Ovary (tissue), 9 donors: ENCODE results near the gene FBXL5. TPM values are rescaled to one million over a fixed set of nuclear protein-coding genes. Genes with fewer than 3 reads are reported as not detected.

Experiments
- DNase-seq, 5 donors: peaks; one replicate each; pipeline ENCODE4 v3.0.0-alpha.2; 2019 to 2020
- H3K27ac ChIP-seq, 2 donors: fragments of 200-600 bp; one replicate each; pipeline versions ENCODE4 v1.5.1 to v1.8.0; 2019 to 2022
- H3K27me3 ChIP-seq: fragments of 200-600 bp; one replicate; pipeline ENCODE4 v1.8.0; 2022
- H3K36me3 ChIP-seq: fragments of 200-600 bp; sonication (generic); one replicate; pipeline ENCODE4 v1.5.1; 2019
- H3K4me1 ChIP-seq: one replicate; pipeline ENCODE4 v1.8.1; 2013; ENCODE audit warnings: mild to moderate bottlenecking, moderate library complexity; ENCODE audit not compliant: insufficient read depth
- H3K4me3 ChIP-seq: fragments of 200-600 bp; sonication (generic); one replicate; pipeline ENCODE4 v1.5.1; 2017
- H3K9me3 ChIP-seq, 2 donors: fragments of 200-600 bp in 1 of 2; sonication (generic) in 1 of 2; one replicate each; pipeline versions ENCODE4 v1.5.1 to v1.8.1; 2013 to 2019; ENCODE audit warnings: mild to moderate bottlenecking in 1 of 2, moderate library complexity in 1 of 2
- CTCF ChIP-seq, 3 donors: fragments of 450-650 bp in 2 of 3; fragments of 200-600 bp in 1 of 3; IDR thresholded peaks; one replicate each; pipeline versions ENCODE4 v1.5.1 to v1.8.0; 2016 to 2022; ENCODE audit warnings: antibody characterized with exemption in 3 of 3, mild to moderate bottlenecking in 1 of 3
- EP300 ChIP-seq: sonication (generic); formaldehyde crosslinking; IDR thresholded peaks from one replicate; pipeline ENCODE4 v1.6.1; 2017; ENCODE audit warnings: antibody characterized with exemption
- POLR2A ChIP-seq: fragments of 450-650 bp; IDR thresholded peaks from one replicate; pipeline ENCODE4 v1.6.1; 2017; ENCODE audit warnings: antibody characterized with exemption, mild to moderate bottlenecking, moderate library complexity
- WGBS, 3 donors: extraction: QIAGEN DNeasy Blood & Tissue Kit in 1 of 3; methylation state at CpG; one replicate each; pipeline versions ENCODE4 v1.1.5 to v1.1.7; 2013 to 2017; 5-methylcytosine and 5-hydroxymethylcytosine counted together
- intact Hi-C, 4 donors: fragments of 100-400 bp; cut with DNase I; formaldehyde crosslinking; loops; one replicate each; pipeline versions ENCODE4 v1.11.0 to v1.15.1; 2022 to 2023
- polyA plus RNA-seq, 2 donors: library from polyadenylated mRNA; stranded (reverse); fragments of 200-250 nt in 1 of 2; fragments of 350-450 nt in 1 of 2; fragmentation: Illumina TruSeq in 1 of 2; extraction: RNeasy Lipid Tissue Mini Kit (QIAGEN cat#74804) in 1 of 2; gene quantifications; one replicate each; pipeline ENCODE4 v1.2.3, GENCODE V29; 2013 to 2014
- total RNA-seq, 7 donors: library from RNA; depleted of rRNA in 2 of 7; stranded (reverse); fragments of >200 nt in 2 of 7; fragmentation: NEBNext Ultra II Directional in 3 of 7; extraction: Animal tissue kit (Norgen Biotek cat#: 25700) in 3 of 7; gene quantifications; one replicate each; pipeline versions ENCODE4 v1.1.0 to v1.2.4, GENCODE V29; 2016 to 2023
- donor health status: DM: no; HTN: no; CAD: no; lungs with moderate emphysema.
- donor health status: DM: no; HTN: no; CAD: no.
- donor health status: Bipolar disorder and iron deficiency.
- donor health status: DM: yes; HTN: yes; CAD: no.
- donor health status: DM: no; HTN: no; CAD: no.
- donor health status: DM: yes; HTN: yes; CAD: no.

FBXL5 gene
- total and polyA plus RNA-seq, 9 donors = 68.7 to 104 (median 90.4) TPM

- H3K4me1 ChIP-seq = peaks cover 5% of the 10 kb centered on the region
- 0 to 1% (median 0%) methylated on average over 7 of the region's 7 CpGs for WGBS, 3 donors
- no peak for TF ChIP-seq EP300
- H3K27me3 ChIP-seq = no peaks in the 10 kb centered on the region
- peak overlapping the region; percentile 83 to 100 for H3K27ac ChIP-seq
- H3K36me3 ChIP-seq = no peaks in the 10 kb centered on the region
- intact Hi-C loops = loop anchor here in 3 of 4 donors (2.0 to 10.0 kb wide), 3 partner anchors 179 to 651 kb away; partner anchors contain the start of gene CPEB2 (in 2 of the 3)
- no peaks in the 10 kb centered on the region for H3K9me3 ChIP-seq
- peak in 1 of 5 donors; percentile 23 for DNase-seq
- peak overlapping the region; percentile 61 for H3K4me3 ChIP-seq
Observed at GRCh38 chr4:15653864-15654592, 1.1 kb downstream of the FBXL5 start.

GRCh38 chr4:15653420-15653819 lies 1.7 kb downstream of the FBXL5 start:
- TF ChIP-seq EP300 = no peak
- TF ChIP-seq CTCF (IDR thresholded peaks at IDR 0.05) = no peak
- H3K9me3 ChIP-seq = no peaks in the 10 kb centered on the region
- no peak for DNase-seq
- peak overlapping the region; percentile 40 to 100 for H3K27ac ChIP-seq
- intact Hi-C loops = loop anchor here in 3 of 4 donors (10.0 kb wide), 2 partner anchors 179 to 649 kb away; partner anchors contain the start of gene CPEB2 (in 1 of the 3)
- H3K4me3 ChIP-seq = peak overlapping the region; percentile 61
- no peaks in the 10 kb centered on the region for H3K27me3 ChIP-seq
- WGBS, 3 donors = 0 to 7% (median 3%) methylated on average over 4 of the region's 4 CpGs
- peaks cover 7% of the 10 kb centered on the region for H3K4me1 ChIP-seq
- no peaks in the 10 kb centered on the region for H3K36me3 ChIP-seq

DNA sequence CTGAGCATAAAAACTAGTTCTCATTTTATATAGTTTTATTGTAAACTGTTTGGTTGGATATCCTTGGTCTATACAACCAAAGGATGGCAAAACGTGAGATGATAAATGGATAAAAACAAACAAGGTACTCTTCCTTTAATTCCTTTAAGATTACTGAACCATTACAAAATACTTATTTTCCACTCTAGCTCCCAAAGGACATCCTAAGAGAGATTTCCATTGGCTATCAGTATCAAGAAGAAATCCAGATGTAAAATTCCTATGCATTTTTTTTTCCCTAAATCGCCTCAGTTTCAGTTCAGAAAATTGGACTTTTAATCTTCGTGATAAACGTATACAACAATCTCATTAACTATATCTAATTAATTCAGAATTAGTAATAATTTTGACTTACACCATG lies 2.3 kb downstream of the FBXL5 start:
- WGBS, 3 donors = 9 to 24% (median 12%) methylated on average over 4 of the region's 4 CpGs
- peak overlapping the region in 1 of 2 donors; percentile 100 for H3K27ac ChIP-seq
- TF ChIP-seq CTCF (IDR thresholded peaks at IDR 0.05) (no peak), POLR2A (no peak), EP300 (no peak)
- no peaks in the 10 kb centered on the region for H3K9me3 ChIP-seq
- intact Hi-C loops = loop anchor here in 3 of 4 donors (10.0 kb wide), 2 partner anchors 178 to 648 kb away; partner anchors contain the start of gene CPEB2 (in 1 of the 3)
- peaks cover 9% of the 10 kb centered on the region for H3K4me1 ChIP-seq
- H3K36me3 ChIP-seq = no peaks in the 10 kb centered on the region
- no peaks in the 10 kb centered on the region for H3K27me3 ChIP-seq
- H3K4me3 ChIP-seq = no peak overlapping the region
- no peak for DNase-seq

DNA sequence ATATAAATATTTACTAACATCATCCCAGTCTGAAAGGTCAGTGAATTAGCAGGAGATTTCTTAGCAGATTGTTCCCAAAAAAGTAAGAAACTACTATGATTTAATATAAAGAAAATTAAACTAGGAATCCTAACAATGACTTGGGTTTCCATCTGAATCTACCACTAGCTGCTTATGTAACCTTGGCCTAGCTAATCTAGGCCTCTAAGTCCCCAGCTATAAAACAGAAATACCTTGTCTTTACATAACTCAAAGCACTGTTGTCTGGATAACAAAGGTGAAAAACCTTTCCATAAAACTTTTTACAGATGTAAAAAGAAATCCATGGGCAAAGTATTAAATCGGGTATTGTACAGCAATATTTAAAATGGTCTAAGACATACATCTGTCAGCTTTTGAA lies 3.0 kb downstream of the FBXL5 start:
- H3K27me3 ChIP-seq = no peaks in the 10 kb centered on the region
- H3K9me3 ChIP-seq = no peaks in the 10 kb centered on the region
- TF ChIP-seq CTCF (IDR thresholded peaks at IDR 0.05) (no peak), POLR2A (no peak), EP300 (no peak)
- WGBS, 3 donors = 42 to 53% (median 44%) methylated on average over 1 of the region's 1 CpG
- peaks cover 10% of the 10 kb centered on the region for H3K4me1 ChIP-seq
- intact Hi-C loops = loop anchor here in 3 of 4 donors (10.0 kb wide), 2 partner anchors 177 to 647 kb away; partner anchors contain the start of gene CPEB2 (in 1 of the 3)
- no peaks in the 10 kb centered on the region for H3K36me3 ChIP-seq
- no peak for DNase-seq
- H3K27ac ChIP-seq = peak overlapping the region in 1 of 2 donors; percentile 100
- no peak overlapping the region for H3K4me3 ChIP-seq

DNA sequence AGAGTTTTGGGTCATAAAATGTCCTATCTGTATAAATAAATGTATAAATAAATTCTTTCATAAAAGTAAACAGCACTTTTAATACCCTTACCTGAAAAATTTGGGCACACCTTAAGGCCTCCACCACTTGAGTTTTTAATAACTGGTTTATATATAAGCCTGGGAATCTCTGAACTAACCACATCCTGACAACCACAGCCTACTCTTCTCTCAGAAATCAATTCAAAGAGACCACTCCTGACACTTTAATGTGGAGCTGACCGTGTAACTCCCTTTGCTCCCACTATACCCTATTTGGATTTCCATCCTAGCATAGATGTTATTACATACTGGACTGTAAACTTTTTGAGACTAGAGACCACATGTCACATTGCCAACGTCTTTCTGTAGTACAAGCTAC lies 3.5 kb downstream of the FBXL5 start:
- DNase-seq = no peak
- Histone ChIP-seq H3K4me3 (no peak overlapping the region), H3K27ac (peak overlapping the region in 1 of 2 donors; percentile 100), H3K4me1 (peaks cover 10% of the 10 kb centered on the region), H3K27me3 (no peaks in the 10 kb centered on the region), H3K36me3 (no peaks in the 10 kb centered on the region), H3K9me3 (no peaks in the 10 kb centered on the region)
- intact Hi-C loops = loop anchor here in 3 of 4 donors (10.0 kb wide), 2 partner anchors 177 to 647 kb away; partner anchors contain the start of gene CPEB2 (in 1 of the 3)
- 10 to 19% (median 11%) methylated on average over 2 of the region's 2 CpGs for WGBS, 3 donors
- TF ChIP-seq POLR2A (no peak), EP300 (no peak)
